Measurements from ENCODE around the gene FYB2. TPM values are rescaled to one million over a fixed set of nuclear protein-coding genes. Genes with fewer than 3 reads are reported as not detected.

The FYB2 gene
- total RNA-seq, 1 experiment from 2014 or later, result 0.48 TPM

GRCh38 chr1:56859287-56859686 is 40.1 kb upstream of the FYB2 start:
- Histone ChIP-seq H2BK20ac (ENCODE audit: low read depth, low read length, poor library complexity, severe bottlenecking) (no peak overlapping the region), H2BK120ac (ENCODE audit: low read depth, low read length, poor library complexity, severe bottlenecking) (no peak overlapping the region), H3K56ac (ENCODE audit: insufficient read length, low read depth, low read length) (no peak overlapping the region), H4K20me1 (ENCODE audit: control insufficient read depth, insufficient read depth, insufficient read length) (no peaks in the 10 kb centered on the region), H3K14ac (ENCODE audit: insufficient read depth, low read length) (no peak overlapping the region), H4K91ac (ENCODE audit: insufficient read length, low read depth, low read length) (no peak overlapping the region), H3K27ac (ENCODE audit: insufficient read length, low read depth, low read length) (no peak overlapping the region), H3K27me3 (ENCODE audit: insufficient read depth, low read length) (no peaks in the 10 kb centered on the region), H3K18ac (ENCODE audit: insufficient read length, low read depth, low read length) (no peak overlapping the region), H3K4me2 (ENCODE audit: insufficient read depth, insufficient read length, low read length) (no peak overlapping the region), H3K9ac (ENCODE audit: extremely low read depth, insufficient read length, low read length) (no peak overlapping the region), H2AK5ac (ENCODE audit: insufficient read length, low read length) (no peak overlapping the region), H3K9me3 (ENCODE audit: control insufficient read depth, low read depth, low read length) (no peaks in the 10 kb centered on the region), H2BK12ac (ENCODE audit: insufficient read length, low read depth, low read length) (no peak overlapping the region), H3T11ph (ENCODE audit: low read length) (no peak overlapping the region), H2BK5ac (ENCODE audit: insufficient read length, low read length) (no peak overlapping the region), H3K4ac (ENCODE audit: low read depth, low read length) (no peak overlapping the region), H4K5ac (ENCODE audit: insufficient read length, low read depth, low read length) (no peak overlapping the region), H3K79me1 (ENCODE audit: insufficient read depth, low read depth, low read length, poor library complexity, severe bottlenecking) (no peaks in the 10 kb centered on the region), H3K23ac (ENCODE audit: insufficient read length, low read depth, low read length) (no peak overlapping the region), H2AFZ (ENCODE audit: low read length) (no peak overlapping the region), H3K23me2 (ENCODE audit: insufficient read length, low read depth, low read length, poor library complexity, severe bottlenecking) (no peaks in the 10 kb centered on the region), H3K4me1 (ENCODE audit: insufficient read depth, low read length) (no peaks in the 10 kb centered on the region), H2BK15ac (ENCODE audit: low read depth, low read length) (no peak overlapping the region), H4K8ac (replicated peaks; ENCODE audit: insufficient read length, low read depth, low read length) (no peak overlapping the region), H3K79me2 (ENCODE audit: insufficient read depth, low read length) (no peaks in the 10 kb centered on the region)
- Mint-ChIP-seq H3K27ac (no peak overlapping the region), H3K4me3 (no peak overlapping the region), H3K4me1 (no peaks in the 10 kb centered on the region), H3K9me3 (no peaks in the 10 kb centered on the region), H3K27me3 (ENCODE audit: low read depth) (no peaks in the 10 kb centered on the region; the same call in 1 of the 2 replicates), H3K36me3 (ENCODE audit: insufficient read depth in 1 of 3, low read depth in 3 of 3) (no peaks in the 10 kb centered on the region)
- TF ChIP-seq, protein P1, sequence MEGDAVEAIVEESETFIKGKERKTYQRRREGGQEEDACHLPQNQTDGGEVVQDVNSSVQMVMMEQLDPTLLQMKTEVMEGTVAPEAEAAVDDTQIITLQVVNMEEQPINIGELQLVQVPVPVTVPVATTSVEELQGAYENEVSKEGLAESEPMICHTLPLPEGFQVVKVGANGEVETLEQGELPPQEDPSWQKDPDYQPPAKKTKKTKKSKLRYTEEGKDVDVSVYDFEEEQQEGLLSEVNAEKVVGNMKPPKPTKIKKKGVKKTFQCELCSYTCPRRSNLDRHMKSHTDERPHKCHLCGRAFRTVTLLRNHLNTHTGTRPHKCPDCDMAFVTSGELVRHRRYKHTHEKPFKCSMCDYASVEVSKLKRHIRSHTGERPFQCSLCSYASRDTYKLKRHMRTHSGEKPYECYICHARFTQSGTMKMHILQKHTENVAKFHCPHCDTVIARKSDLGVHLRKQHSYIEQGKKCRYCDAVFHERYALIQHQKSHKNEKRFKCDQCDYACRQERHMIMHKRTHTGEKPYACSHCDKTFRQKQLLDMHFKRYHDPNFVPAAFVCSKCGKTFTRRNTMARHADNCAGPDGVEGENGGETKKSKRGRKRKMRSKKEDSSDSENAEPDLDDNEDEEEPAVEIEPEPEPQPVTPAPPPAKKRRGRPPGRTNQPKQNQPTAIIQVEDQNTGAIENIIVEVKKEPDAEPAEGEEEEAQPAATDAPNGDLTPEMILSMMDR (conservative IDR thresholded peaks at IDR 0.05), result no peak
- DNase-seq, result no peak

Measured in H9 (cell line).